Upper lobe of right lung (tissue), 1 donor: ENCODE data around the gene PRKCA. TPM values are rescaled to one million over a fixed set of nuclear protein-coding genes. Genes with fewer than 3 reads are reported as not detected.
A peak's percentile ranks its signal among the peaks of the same experiment; 100 is the strongest.

Experiments
- ATAC-seq: fragments of 200-7000 bp; cut with Tn5 transposase; one replicate; pipeline ENCODE4 v1.9.1; 2020; ENCODE audit warnings: mild to moderate bottlenecking, moderate library complexity
- DNase-seq: peaks from one replicate; pipeline ENCODE4 v3.0.0-alpha.2; 2020
- H3K27ac ChIP-seq: fragments of 200-600 bp; one replicate; pipeline ENCODE4 v1.8.0; 2022
- H3K27me3 ChIP-seq: fragments of 200-600 bp; one replicate; pipeline ENCODE4 v1.8.0; 2022; ENCODE audit warnings: mild to moderate bottlenecking
- H3K36me3 ChIP-seq: fragments of 200-600 bp; one replicate; pipeline ENCODE4 v1.8.0; 2022
- H3K4me1 ChIP-seq: fragments of 200-600 bp; one replicate; pipeline ENCODE4 v1.8.0; 2022
- H3K4me3 ChIP-seq: fragments of 200-600 bp; one replicate; pipeline ENCODE4 v1.8.0; 2022; ENCODE audit warnings: mild to moderate bottlenecking
- H3K9me3 ChIP-seq: fragments of 200-600 bp; one replicate; pipeline ENCODE4 v1.8.0; 2022
- CTCF ChIP-seq: fragments of 200-600 bp; IDR thresholded peaks from one replicate; pipeline ENCODE4 v1.8.0; 2022; ENCODE audit warnings: antibody characterized with exemption
- intact Hi-C: fragments of 100-400 bp; cut with DNase I; formaldehyde crosslinking; loops from one replicate; pipeline ENCODE4 v1.11.0; 2022
- microRNA-seq: library from miRNA; unstranded; fragments of <30 nt; microRNA quantifications from one replicate; pipeline ENCODE4 v1.2.0, GENCODE V29; 2020; ENCODE audit warnings: borderline microRNAs expressed
- total RNA-seq: library from RNA; stranded (reverse); fragmentation: NEBNext Ultra II Directional; extraction: Animal tissue kit (Norgen Biotek cat#: 25700); gene quantifications from one replicate; pipeline ENCODE4 v1.2.1, GENCODE V29; 2021
- donor health status: DM: no; HTN: yes; CAD: no; lungs with severe emphysema.

PRKCA gene
- total RNA-seq, 1 donor from 2014 or later, result 43.4 TPM

DNA sequence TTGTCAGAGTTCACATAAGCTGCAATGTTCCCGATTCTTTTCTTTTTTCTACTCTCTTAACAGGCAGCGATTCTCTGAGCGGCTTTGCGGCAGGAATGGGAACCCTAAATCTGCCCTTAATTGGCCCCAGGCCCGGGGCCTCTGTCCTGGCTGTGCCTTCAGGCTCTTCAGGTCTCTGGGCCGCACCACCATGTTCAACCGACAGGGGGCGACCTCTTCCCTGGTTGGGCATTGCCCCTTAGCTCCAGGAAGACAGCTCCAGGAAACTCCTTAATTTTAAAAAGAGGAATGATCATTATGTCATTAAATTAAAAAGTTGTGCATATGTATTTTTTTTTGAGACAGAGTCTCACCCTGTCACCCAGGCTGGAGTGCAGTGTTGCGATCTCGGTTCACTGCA lies 552.8 kb downstream of the PRKCA start:
- Histone ChIP-seq H3K27me3 (no peaks in the 10 kb centered on the region), H3K4me3 (no peak overlapping the region), H3K9me3 (peaks cover 5% of the 10 kb centered on the region), H3K36me3 (no peaks in the 10 kb centered on the region), H3K4me1 (no peaks in the 10 kb centered on the region), H3K27ac (no peak overlapping the region)
- peak; percentile 23 for TF ChIP-seq CTCF
- ATAC-seq (no peak), DNase-seq (no peak)
- intact Hi-C loops, result no loop called here

GRCh38 chr17:66858226-66859083 lies 556.0 kb downstream of the PRKCA start:
- Histone ChIP-seq H3K36me3 (no peaks in the 10 kb centered on the region), H3K4me3 (no peak overlapping the region), H3K4me1 (no peaks in the 10 kb centered on the region), H3K27ac (no peak overlapping the region), H3K9me3 (peaks cover 5% of the 10 kb centered on the region), H3K27me3 (no peaks in the 10 kb centered on the region)
- ATAC-seq (no peak), DNase-seq (no peak)
- intact Hi-C loops, result no loop called here
- no peak for TF ChIP-seq CTCF

DNA sequence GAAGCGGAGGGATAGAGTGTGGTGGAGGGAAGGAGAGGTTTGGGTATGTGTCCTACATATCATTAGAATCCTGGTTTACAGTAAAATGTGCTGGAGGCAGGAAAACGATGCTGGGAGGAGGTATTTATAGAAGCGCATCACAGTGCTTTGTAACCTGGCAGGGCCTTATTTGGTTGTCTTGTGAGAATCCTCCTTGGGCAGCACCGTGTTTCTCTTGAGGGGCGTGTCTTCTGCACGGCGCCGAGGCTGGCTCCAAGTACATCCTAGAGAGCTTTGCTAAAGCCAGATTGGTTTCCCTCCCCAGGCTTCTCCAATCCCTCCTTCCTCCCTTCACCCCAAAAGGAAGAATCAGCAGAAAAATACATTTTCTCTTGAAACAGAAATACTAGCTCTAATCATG lies 556.9 kb downstream of the PRKCA start:
- Histone ChIP-seq H3K4me1 (no peaks in the 10 kb centered on the region), H3K27ac (no peak overlapping the region), H3K9me3 (peaks cover 5% of the 10 kb centered on the region), H3K4me3 (no peak overlapping the region), H3K27me3 (no peaks in the 10 kb centered on the region), H3K36me3 (no peaks in the 10 kb centered on the region)
- DNase-seq (no peak), ATAC-seq (no peak)
- intact Hi-C loops, result no loop called here
- no peak for TF ChIP-seq CTCF

DNA sequence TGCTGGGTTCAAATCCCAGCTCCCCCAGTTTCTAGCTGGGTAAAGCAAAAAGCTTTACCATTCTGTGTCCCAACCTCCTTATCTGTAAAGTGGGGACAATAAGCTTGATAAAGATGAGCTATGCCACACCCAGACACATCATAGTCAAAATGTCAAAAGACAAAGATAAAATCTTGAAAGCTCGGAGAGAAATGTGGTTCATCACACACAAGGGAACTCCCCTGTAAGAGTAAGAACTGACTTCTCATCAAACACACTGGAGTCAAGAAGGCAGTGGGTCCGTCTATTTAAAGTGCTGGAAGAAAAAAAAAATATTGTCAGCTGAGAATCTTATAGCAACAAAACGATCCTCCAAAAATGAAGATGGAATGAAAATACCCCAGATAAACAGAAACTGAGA lies 557.8 kb downstream of the PRKCA start:
- H3K36me3 ChIP-seq, result no peaks in the 10 kb centered on the region
- no peak for DNase-seq
- TF ChIP-seq CTCF, result no peak
- ATAC-seq, result no peak
- H3K27me3 ChIP-seq, result no peaks in the 10 kb centered on the region
- intact Hi-C loops, result no loop called here
- H3K27ac ChIP-seq, result no peak overlapping the region
- H3K4me3 ChIP-seq, result no peak overlapping the region
- H3K4me1 ChIP-seq, result no peaks in the 10 kb centered on the region
- H3K9me3 ChIP-seq, result no peaks in the 10 kb centered on the region

Small RNA genes within 50 kb of the gene (microRNA-seq; reads per million reads assigned to microRNA genes)
- gene MIR634, result not detected

Other genes starting within 250 kb of the PRKCA start
- 32.9 TPM for gene CEP112, start 110.5 kb upstream of the PRKCA start, total RNA-seq
- 29.6 TPM for gene APOH, start 73.2 kb upstream of the PRKCA start, total RNA-seq